Activated CD4-positive, CD25-positive, alpha-beta regulatory T cell treated with anti-CD3 and anti-CD28 coated beads, Interleukin-2, amount 50 U/mL, for 16 hours (primary cell): ENCODE results near the gene PPP2R5C.
"Not testable (repeated sequence)": the region's sequence is repeated elsewhere in the genome, so short reads cannot be mapped to it uniquely, and the experiment has no call there.

Experiments used
- DNase-seq: peaks from one replicate; pipeline ENCODE4 v3.0.0-alpha.2; 2020; ENCODE audit warnings: low read depth, low spot score

PPP2R5C gene

DNA sequence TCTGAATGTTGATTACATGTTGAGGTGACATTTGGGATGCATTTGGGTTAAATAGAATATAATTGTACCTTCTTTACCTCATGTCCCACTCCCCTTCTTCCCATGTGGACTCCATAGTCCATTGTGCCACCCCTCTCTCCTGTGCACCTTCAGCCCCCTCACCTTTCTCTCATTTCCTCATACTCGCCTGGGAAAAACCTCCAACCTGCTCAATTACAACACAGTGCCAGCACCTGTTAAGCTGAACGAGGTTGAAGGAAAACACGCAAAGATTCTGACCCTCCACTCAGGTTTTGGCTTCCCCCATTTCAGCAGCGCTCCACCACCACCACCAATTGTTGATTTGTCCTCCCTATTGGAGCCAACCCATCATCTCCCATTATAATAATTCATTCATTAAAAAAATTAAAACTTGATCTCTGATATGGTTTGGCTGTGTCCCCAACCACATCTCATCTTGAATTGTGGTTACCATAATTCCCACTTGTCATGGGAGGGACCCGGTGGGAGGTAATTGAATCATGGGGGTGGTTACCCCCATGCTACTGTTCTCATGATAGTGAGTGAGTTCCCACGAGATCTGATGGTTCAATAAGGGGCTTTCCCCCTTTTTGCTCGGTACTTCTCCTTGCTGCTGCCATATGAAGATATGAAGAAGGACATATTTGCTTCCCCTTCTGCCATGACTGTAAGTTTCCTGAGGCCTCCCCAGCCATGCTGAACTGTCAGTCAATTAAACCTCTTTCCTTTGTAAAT lies 33.7 kb upstream of the PPP2R5C start:
- no peak for DNase-seq

DNA sequence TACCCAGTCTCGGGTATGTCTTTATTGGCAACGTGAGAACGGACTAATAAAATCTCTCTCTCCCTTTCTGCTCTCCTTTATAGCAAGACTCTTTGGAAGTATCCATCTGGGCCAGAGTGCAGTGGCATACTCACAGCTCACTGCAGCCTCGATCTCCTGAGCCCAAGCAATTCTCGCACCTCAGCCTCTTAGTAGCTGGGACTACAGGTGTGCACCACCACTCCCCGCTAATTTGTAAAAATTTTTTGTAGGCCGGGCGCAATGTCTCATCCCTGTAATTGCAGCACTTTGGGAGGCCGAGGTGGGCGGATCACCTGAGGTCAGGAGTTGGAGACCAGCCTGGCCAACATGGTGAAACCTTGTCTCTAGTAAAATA lies 33.2 kb upstream of the PPP2R5C start:
- DNase-seq, result no peak

DNA sequence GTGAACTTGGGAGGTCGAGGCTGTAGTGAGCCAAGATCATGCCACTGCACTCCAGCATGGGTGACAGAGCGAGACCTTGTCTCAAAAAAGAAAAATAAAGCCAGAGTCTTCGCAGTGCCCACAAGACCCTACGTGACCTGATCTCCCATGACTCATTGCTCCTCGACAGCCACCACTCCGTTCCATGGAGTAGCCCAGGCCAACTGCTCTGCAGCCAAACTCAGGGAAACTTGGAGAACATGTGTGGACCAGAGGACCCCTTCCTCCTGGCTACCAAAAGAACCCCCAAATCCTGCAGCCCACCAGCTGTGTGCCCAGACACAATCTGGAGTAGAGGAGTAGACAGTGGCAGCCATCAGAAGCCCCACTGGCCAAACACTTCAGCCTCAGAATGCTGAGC lies 32.1 kb upstream of the PPP2R5C start:
- DNase-seq, result no peak

DNA sequence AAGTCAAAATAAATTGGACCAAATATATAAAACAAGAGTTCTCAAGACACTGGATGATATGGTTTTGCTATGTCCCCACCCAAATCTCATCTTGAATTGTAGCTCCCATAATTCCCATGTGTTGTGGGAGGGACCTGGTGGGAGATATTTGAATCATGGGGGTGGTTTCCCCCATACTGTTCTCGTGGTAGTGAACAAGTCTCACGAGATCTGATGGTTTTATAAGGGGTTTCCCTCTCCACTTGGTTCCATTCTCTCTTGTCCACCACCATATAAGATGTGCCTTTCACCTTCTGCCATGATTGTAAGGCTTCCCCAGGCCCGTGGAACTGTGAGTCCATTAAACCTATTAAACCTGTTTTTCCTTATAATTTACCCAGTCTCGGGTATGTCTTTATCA lies 31.4 kb upstream of the PPP2R5C start:
- not testable (repeated sequence) for DNase-seq

DNA sequence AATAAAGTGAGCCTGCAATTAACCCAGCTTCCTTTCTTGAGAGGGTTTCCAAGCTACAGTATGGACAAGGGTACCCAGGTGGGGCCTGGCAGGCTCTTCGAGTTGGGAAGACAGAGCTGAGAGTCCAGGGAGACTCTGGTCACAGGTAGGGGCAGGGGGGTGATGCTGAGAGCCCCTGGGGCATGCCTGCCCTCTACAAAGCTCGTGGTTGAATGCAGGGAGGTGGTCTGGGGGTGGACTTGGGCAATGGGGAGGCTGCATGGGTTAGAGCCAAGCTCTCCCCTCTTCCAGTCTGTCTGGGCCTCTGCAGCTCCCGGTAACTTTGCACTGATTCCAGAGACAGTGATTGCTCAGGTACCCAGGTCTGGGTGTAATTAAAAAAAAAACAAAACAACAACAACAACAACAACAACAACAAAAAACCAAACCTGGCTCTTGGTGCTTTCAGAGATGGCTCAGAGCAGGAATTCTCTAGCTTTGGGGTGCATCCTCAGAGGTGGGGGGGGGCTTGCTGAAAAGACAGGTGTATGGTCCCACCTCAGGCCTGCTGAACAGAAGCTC lies 30.8 kb upstream of the PPP2R5C start:
- no peak for DNase-seq

DNA sequence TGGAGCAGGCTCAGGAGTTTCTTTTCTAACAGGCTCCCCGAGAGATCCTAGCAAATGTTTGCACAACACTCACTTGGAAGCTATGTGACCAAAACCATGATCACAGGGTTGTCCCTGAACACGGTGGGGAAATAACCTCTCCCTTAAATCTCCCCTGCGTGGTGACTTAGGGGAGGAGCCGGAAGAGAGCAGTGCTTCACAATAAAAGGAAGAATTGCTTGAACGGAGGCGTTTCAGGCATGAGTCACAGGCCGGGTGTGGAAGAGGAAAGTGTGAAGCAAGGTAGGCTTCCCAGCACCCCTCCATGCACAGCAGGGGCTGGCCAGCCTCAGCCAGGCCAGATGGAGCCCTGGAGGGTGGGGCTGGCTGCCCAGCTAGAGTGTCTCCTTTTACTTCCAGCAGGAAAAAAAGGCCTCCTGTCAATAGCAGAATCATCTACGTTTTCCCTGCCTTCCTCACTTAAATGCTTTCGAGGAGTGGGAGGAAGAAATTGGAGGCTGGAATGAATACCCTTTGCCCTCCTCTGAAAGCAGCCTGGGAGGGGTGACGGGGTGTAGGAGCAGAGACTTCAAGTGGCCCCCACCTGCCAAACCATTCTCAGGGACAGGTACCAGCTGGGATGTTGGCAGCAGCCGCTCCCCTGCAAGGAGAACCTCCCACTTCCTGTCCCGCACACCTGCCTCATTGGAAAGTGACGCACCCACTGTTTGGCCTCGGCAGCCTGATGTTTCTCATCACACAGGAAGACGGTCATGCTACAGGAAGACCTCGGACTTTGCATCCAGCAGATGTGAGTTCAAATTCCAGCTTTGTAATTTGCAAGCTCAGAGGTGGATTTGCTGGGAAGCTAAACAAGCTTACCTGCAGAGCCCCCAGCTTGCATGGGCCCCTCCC lies 30.1 kb upstream of the PPP2R5C start:
- DNase-seq, result peak; percentile 62

DNA sequence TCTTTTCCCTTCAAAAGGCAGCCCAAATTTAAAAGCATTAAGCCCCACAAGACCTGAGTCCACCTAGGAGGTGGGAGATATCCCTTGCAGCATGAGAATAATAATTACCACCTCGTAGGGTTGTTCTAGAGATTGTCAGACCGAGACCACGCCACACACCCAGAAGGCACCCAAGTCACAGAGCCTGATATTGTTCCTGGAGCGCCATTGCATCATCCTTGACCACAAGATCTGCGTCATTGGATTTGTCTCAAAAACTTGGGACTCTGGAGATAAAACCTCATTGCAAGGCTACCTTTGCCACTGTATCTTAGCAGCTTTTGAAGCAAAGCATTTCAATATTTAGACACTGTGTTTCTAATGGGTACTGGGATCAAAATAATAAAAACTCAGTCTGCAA lies 29.4 kb upstream of the PPP2R5C start:
- no peak for DNase-seq

GRCh38 chr14:101733211-101733610 lies 28.3 kb upstream of the PPP2R5C start:
- DNase-seq, result no peak

- no peak for DNase-seq
Observed at GRCh38 chr14:101734246-101734847, 27.2 kb upstream of the PPP2R5C start.

GRCh38 chr14:101735453-101735852 lies 26.1 kb upstream of the PPP2R5C start:
- no peak for DNase-seq

GRCh38 chr14:101736071-101736470 lies 25.4 kb upstream of the PPP2R5C start:
- DNase-seq, result no peak

DNA sequence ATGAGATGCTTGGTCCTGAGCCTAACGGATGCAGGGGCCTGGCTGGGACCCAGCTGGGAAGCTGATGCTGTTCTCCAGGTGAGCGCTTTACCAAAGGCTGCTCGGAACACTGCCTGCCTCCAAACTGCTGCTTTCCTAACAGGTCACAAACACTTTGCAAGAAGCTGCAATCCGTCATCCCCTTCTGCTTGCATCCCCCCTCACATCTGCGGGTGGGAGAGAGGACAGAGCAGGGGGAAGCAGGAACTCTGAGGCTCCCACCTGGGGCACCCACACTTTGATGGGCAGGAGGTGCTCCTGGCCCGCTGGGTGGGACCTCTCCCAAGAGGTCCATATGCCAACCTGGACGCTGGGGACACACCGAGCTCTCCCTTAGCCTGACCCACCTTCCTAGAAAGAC lies 24.9 kb upstream of the PPP2R5C start:
- DNase-seq, result no peak

DNA sequence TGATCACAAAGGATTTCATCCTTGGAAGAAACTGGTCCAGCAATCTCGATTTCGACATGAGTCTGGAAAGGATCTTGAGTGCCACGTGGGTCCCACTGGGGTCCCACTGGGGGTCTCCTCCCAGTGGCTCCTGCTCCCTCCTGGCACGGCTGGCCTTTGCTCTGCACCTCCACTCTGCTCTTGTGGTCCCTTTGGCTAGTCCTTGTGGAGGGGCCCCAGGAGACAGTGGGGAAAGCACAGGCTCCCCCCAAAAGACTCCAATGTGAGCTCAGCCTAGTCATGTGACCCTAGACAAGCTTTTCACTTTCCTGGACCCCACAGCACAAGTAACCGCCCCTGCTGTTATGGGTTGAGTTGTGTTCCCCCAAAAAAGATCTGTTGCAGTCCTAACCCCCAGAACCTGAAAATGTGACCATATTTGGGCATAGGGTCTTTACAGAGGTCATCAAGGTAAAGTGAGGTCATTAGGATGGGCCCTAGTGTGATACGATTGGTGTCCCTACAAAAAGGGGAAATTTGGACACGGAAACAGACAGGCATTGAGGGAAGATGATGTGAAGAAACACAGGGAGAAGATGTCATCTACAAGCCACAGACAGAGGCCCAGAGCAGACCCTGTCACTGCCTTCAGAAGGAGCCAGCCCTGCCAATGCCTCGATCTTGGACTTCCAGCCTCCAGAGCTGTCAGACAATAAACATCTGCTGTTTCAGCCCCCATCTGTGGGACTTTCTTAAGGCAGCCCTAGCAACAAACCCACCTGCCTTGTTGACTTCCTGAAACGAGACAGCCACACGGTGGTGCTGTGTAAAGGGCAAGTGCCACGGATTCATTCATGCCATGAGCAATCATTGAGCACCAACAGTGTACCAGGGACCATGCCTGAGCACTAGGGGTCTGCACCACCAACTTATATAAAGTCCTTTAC lies 23.8 kb upstream of the PPP2R5C start:
- no peak for DNase-seq

DNA sequence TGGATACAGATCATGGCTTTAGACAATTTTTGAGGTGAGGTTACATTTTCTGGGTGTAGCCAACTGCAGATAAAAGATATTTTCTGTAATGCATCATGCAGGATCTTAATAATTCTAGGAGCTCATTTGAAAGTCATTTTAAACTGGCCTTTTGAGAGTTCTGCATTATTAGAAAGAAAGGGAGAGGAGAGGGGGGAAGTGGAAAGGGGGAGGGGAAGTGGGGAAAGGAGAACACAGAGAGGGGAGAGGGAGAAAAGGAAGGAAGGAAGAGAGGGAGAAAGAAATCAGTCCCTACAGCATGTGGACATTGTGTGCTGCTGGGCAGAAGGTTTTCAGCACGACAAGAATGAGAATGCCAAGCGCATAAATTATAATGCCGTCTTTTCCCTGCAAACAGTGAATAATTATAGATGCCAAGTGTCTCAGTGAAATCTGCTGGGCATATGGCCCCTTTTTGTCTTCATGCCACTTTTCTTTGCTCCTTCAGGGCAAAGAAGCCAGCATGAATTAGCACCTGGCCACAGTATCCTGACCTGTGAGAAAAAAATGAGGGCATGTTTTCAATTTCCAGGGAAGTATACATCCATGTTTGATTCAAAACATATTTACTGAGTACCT lies 22.7 kb upstream of the PPP2R5C start:
- DNase-seq, result no peak

DNA sequence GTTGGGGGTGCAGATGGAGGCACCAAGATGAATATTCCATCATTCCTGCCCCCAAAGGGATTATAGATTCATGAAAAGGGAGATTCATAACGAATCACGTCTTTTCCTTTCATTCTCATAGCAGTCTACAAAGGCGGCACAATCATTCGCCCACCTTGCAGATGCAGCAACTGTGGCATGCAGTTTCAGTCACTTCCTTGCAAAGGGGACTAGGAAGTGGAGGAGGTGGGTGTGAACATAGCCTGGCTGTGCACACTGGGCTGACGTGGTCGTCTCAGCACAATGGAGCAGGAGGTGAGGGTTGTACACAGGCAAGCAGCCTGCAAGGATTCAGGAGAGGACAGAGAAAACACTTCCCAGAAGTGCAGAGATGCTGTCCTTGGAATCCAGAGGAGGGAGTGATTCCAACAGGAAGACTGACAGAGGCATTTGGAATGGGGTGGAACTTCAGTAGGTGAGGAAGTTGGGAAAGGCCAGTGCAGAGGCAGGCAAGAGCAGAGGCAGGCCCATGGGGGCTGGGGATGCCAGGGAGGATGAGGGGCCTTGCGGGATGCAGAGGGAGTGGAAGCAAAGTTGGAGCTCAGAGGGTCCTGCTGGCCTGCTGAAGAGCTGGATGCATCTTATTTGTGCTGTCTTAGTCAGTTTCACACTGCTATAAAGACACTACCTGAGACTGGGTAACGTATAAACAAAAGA lies 21.9 kb upstream of the PPP2R5C start:
- DNase-seq, result no peak

GRCh38 chr14:101740981-101741380 lies 20.5 kb upstream of the PPP2R5C start:
- no peak for DNase-seq

DNA sequence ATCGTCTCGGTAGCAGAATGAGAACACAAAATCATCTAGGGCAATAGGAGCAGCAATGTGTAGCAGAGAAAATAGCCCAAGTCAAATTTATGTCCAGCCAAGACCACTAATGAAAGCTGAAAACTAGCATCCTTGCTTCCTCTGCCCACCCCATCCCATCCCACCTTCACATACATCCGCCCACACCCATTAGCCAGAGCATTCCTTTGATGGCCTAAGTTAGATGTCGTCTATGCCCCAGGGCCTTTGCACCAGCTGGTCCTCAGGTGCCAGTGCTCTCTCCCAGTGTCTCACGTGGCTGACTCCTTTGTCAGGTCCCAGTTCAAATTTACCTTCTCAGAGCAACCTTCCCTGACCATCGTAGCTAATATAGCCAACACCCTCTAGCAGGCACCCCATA lies 17.8 kb upstream of the PPP2R5C start:
- no peak for DNase-seq

DNA sequence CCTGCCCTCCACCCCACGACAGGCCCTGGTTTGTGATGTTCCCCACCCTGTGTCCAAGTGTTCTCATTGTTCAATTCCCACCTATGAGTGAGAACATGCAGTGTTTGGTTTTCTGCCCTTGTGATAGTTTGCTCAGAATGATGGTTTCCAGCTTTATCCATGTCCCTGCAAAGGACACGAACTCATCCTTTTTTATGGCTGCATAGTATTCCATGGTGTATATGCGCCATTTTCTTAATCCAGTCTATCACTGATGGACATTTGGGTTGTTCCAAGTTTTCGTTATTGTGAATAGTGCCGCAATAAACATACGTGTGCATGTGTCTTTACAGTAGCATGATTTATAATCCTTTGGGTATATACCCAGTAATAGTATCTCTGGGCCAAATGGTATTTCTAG lies 17.1 kb upstream of the PPP2R5C start:
- not testable (repeated sequence) for DNase-seq

- DNase-seq, result not testable (repeated sequence)
Observed at GRCh38 chr14:101749756-101750155, 11.8 kb upstream of the PPP2R5C start.

GRCh38 chr14:101754893-101755292 lies 6.6 kb upstream of the PPP2R5C start:
- no peak for DNase-seq
